ENCODE results near the gene TKFC.

Gene TKFC

DNA sequence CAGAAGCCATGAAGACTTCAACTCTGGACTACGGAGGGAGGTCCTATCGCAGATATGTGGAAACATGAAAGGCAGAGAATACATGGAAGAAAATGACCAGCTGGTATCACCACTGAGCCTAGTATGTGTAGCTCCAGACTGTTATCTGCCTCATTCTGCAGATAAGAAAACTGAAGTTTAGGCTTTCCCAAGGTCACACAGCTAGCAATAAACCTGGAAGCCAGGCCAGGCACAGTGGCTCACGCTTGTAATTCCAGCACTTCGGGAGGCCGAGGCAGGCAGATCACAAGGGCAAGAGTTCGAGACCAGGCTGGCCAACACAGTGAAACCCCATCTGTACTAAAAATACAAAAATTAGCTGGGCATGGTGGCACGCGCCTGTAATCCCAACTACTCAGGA, 22.3 kb upstream of the TKFC start:
- TF ChIP-seq, protein P1, sequence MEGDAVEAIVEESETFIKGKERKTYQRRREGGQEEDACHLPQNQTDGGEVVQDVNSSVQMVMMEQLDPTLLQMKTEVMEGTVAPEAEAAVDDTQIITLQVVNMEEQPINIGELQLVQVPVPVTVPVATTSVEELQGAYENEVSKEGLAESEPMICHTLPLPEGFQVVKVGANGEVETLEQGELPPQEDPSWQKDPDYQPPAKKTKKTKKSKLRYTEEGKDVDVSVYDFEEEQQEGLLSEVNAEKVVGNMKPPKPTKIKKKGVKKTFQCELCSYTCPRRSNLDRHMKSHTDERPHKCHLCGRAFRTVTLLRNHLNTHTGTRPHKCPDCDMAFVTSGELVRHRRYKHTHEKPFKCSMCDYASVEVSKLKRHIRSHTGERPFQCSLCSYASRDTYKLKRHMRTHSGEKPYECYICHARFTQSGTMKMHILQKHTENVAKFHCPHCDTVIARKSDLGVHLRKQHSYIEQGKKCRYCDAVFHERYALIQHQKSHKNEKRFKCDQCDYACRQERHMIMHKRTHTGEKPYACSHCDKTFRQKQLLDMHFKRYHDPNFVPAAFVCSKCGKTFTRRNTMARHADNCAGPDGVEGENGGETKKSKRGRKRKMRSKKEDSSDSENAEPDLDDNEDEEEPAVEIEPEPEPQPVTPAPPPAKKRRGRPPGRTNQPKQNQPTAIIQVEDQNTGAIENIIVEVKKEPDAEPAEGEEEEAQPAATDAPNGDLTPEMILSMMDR (IDR thresholded peaks at IDR 0.05; ENCODE audit: low read depth, low read length), result no peak
- no peak overlapping the region for H3K4me3 ChIP-seq (ENCODE audit: low read depth, low read length)
- DNase-seq (ENCODE audit: low read depth, low spot score), result no peak
- in situ Hi-C loops (cut with HindIII; ENCODE audit: low sequenced_read_pairs), result no loop called here

DNA sequence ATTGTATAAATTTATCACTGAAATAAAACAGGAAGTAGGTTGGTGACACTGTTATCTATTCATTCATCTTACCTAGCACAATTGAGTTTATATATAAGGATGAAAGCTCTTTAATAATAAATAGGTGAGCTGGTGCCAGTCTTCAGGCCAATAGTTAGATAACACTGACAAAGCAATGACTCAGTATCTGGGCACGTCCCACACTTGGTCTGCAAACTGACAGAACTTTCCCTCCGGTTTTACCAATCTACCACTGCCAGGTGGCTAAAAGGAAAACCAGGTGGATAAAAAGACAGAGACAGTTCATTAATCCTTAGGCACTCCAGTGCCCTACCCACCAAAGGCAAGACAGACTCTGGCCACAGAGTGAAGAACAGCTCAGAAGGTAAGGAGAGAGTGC, 17.8 kb upstream of the TKFC start:
- no peak for DNase-seq (ENCODE audit: low read depth, low spot score)
- TF ChIP-seq, protein P1 (IDR thresholded peaks at IDR 0.05; ENCODE audit: low read depth, low read length), result no peak
- H3K4me3 ChIP-seq (ENCODE audit: low read depth, low read length), result no peak overlapping the region
- in situ Hi-C loops (cut with HindIII; ENCODE audit: low sequenced_read_pairs), result no loop called here

DNA sequence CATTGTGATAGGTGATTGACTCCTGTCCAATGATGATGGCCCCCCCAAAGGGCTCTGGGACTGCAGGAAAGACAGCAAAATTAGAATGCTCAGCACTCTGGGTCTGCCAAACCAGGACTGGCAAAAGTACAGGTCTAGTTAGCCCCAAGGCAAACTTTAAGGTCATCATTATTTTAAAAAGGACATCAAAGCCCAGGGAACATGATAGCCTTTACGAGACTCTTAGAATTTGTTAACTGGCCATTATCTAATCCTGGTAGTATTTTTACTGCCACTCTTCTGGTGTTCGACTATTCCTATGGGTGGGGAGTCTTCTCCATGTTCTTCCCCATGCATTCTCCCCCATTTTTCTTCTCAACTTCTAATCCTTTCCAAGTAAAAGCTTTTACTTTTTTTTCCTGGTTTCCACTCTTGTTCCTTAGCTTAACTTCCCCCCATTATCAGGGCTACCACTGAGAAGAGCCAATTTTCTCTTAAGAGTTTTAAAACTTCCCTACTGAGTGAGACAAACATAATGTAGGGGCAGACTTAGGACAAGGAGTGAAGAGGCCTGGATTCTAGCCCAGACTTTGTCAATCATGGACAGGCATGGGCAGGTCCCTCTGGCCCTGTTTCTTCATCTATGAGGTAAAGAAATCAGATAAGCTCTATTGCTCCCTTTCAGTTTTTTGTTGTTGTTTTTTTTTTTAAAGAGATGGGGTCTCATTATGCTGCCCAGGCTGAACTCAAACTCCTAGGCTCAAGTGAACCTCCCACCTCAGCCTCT, 7.2 kb upstream of the TKFC start:
- no peak for DNase-seq (ENCODE audit: low read depth, low spot score)
- in situ Hi-C loops (cut with HindIII; ENCODE audit: low sequenced_read_pairs), result no loop called here
- no peak overlapping the region for H3K4me3 ChIP-seq (ENCODE audit: low read depth, low read length)
- TF ChIP-seq, protein P1 (IDR thresholded peaks at IDR 0.05; ENCODE audit: low read depth, low read length), result no peak

DNA sequence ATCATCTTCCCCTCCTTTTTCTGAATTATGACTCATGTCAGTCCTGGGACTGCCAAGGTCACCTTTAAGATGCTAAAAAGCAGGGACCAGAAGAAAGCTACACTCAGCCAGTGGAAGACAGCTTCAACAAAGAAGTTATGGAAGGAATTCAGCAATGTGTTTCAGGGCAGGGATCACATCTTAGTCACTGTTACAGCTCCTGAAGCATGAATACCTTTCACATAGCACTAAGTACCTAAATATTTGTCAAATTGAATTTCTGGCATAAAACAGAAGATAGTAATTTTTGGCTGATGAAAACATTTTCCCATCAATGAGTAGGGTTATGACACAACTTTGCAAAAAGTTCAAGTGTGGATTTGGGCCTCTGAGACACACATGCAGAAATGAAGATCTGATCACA, 5.4 kb upstream of the TKFC start:
- no peak overlapping the region for H3K4me3 ChIP-seq (ENCODE audit: low read depth, low read length)
- no peak for DNase-seq (ENCODE audit: low read depth, low spot score)
- in situ Hi-C loops (cut with HindIII; ENCODE audit: low sequenced_read_pairs), result no loop called here
- TF ChIP-seq, protein P1 (IDR thresholded peaks at IDR 0.05; ENCODE audit: low read depth, low read length), result no peak

DNA sequence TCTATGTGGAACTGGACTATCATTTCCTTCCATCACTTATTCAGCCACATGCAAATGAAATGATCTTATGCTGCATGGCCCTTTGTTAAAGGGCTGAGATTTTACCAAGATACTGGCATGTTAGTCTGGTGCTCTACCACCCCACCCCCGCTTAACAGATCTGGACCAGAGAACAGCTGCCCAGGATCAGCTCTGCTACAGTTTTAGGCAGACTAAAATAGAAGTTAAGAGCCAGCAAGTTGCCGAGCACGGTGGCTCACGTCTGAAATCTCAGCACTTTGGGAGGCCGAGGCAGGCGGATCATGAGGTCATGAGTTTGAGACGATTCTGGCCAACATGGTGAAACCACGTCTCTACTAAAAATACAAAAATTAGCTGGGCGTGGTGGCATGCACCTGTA, 4.7 kb upstream of the TKFC start:
- DNase-seq (ENCODE audit: low read depth, low spot score), result no peak
- TF ChIP-seq, protein P1 (IDR thresholded peaks at IDR 0.05; ENCODE audit: low read depth, low read length), result no peak
- H3K4me3 ChIP-seq (ENCODE audit: low read depth, low read length), result no peak overlapping the region
- in situ Hi-C loops (cut with HindIII; ENCODE audit: low sequenced_read_pairs), result no loop called here

DNA sequence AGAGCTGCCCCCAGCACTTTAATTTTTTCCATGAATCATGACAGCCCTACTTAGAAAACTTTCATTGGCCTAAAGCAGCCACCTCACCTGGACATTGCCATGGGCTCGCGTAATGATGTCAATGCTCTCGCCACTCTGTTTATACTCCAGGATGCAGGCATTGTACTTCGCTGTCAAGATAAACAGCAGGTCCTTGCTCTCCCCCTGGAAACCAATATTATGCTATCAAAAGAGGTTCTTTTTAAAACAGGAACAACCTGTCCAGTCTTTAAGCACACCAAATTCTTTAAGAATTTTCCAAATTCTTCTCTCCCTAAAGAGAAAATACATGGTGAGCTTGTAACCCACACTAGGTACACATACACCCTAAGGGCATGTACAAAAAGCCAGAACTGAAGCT, 3.2 kb upstream of the TKFC start:
- in situ Hi-C loops (cut with HindIII; ENCODE audit: low sequenced_read_pairs), result no loop called here
- H3K4me3 ChIP-seq (ENCODE audit: low read depth, low read length), result no peak overlapping the region
- DNase-seq (ENCODE audit: low read depth, low spot score), result no peak
- TF ChIP-seq, protein P1 (IDR thresholded peaks at IDR 0.05; ENCODE audit: low read depth, low read length), result no peak

Data from astrocyte of the spinal cord (primary cell).